SU-DHL-6 (cell line): ENCODE results near the gene HIBCH.

Experiments used
- H2AFZ ChIP-seq: fragments of 200-600 bp; sonication (generic); 2 replicates; pipeline ENCODE4 v1.6.1; 2014; ENCODE audit warnings: low read depth, mild to moderate bottlenecking, moderate library complexity, mixed read lengths, antibody characterized with exemption, low read length; ENCODE audit not compliant: severe bottlenecking
- H3F3A ChIP-seq: fragments of 200-600 bp; shearing (Covaris generic); 2 replicates; pipeline ENCODE4 v1.6.0; 2016; ENCODE audit warnings: antibody characterized with exemption, mild to moderate bottlenecking; ENCODE audit not compliant: insufficient read depth
- H3K27ac ChIP-seq: fragments of 200-600 bp; sonication (generic); 2 replicates; pipeline ENCODE4 v1.5.1; 2016; ENCODE audit warnings: low read depth, mild to moderate bottlenecking, low read length, moderate library complexity, mixed read lengths
- H3K27me3 ChIP-seq: fragments of 200-600 bp; sonication (generic), shearing (Covaris generic); 2 replicates; pipeline ENCODE4 v1.6.0; 2014; ENCODE audit warnings: mild to moderate bottlenecking, low read length
- H3K36me3 ChIP-seq: fragments of 200-600 bp; sonication (generic); 2 replicates; pipeline ENCODE4 v1.6.1; 2014; ENCODE audit warnings: mild to moderate bottlenecking, low read length, mixed read lengths
- H3K4me2 ChIP-seq: fragments of 300-600, 200-600 bp; shearing (Covaris generic), sonication (generic); 2 replicates; pipeline ENCODE4 v1.6.0; 2014; ENCODE audit warnings: low read length, low read depth, mild to moderate bottlenecking; ENCODE audit not compliant: poor library complexity, severe bottlenecking
- H3K4me3 ChIP-seq: fragments of 200-600 bp; sonication (generic); 2 replicates; pipeline ENCODE4 v1.5.1; 2014; ENCODE audit warnings: antibody characterized with exemption, low read length, mild to moderate bottlenecking, mixed read lengths; ENCODE audit not compliant: insufficient read depth, poor library complexity, severe bottlenecking
- H3K79me2 ChIP-seq: fragments of 200-600 bp; sonication (generic); 2 replicates; pipeline ENCODE4 v1.6.1; 2014; ENCODE audit warnings: mild to moderate bottlenecking, low read length, moderate library complexity; ENCODE audit not compliant: insufficient read depth
- H3K9ac ChIP-seq: fragments of 200-600 bp; sonication (generic); 2 replicates; pipeline ENCODE4 v1.7.0; 2014; ENCODE audit warnings: mild to moderate bottlenecking, low read length
- H3K9me2 ChIP-seq: fragments of 200-600 bp; sonication (generic); replicated peaks from 2 replicates; pipeline ENCODE4 v1.6.1; 2014; ENCODE audit warnings: low read length; ENCODE audit not compliant: insufficient read depth
- H3K9me3 ChIP-seq: fragments of 200-600 bp; sonication (generic); 2 replicates; pipeline ENCODE4 v1.6.1; 2014; ENCODE audit warnings: low read length, mixed read lengths; ENCODE audit not compliant: insufficient read depth
- H4K20me1 ChIP-seq: fragments of 200-600 bp; sonication (generic); 2 replicates; pipeline ENCODE4 v1.6.1; 2014; ENCODE audit warnings: low read depth, mild to moderate bottlenecking, antibody characterized with exemption, low read length, moderate library complexity, mixed read lengths
- CTCF ChIP-seq: fragments of 200-600 bp; sonication (generic); IDR thresholded peaks from one replicate; pipeline ENCODE4 v1.5.1; 2017; ENCODE audit warnings: antibody characterized with exemption, mild to moderate bottlenecking, low read length, moderate library complexity; ENCODE audit not compliant: insufficient read depth, poor library complexity, severe bottlenecking
- EZH2phosphoT487 ChIP-seq: fragments of 200-600 bp; sonication (generic), shearing (Covaris generic); conservative IDR thresholded peaks from 2 replicates; pipeline ENCODE4 v1.6.1; 2018; ENCODE audit warnings: mild to moderate bottlenecking, antibody characterized with exemption, low read length, moderate library complexity, mixed read lengths

Gene HIBCH

GRCh38 chr2:190170673-190171072 lies 149.0 kb downstream of the HIBCH start:
- Histone ChIP-seq H3K9me3 (no peaks in the 10 kb centered on the region), H3F3A (no peaks in the 10 kb centered on the region), H3K9ac (no peak overlapping the region), H3K9me2 (no peaks in the 10 kb centered on the region), H3K4me3 (no peak overlapping the region), H3K27ac (no peak overlapping the region), H3K36me3 (no peaks in the 10 kb centered on the region), H3K4me2 (no peak overlapping the region), H4K20me1 (no peaks in the 10 kb centered on the region), H2AFZ (no peak overlapping the region), H3K79me2 (no peaks in the 10 kb centered on the region), H3K27me3 (no peaks in the 10 kb centered on the region)
- TF ChIP-seq EZH2phosphoT487 (no peak), CTCF (no peak)

- Histone ChIP-seq H3K4me2 (no peak overlapping the region), H2AFZ (no peak overlapping the region), H3K9ac (no peak overlapping the region), H3K36me3 (no peaks in the 10 kb centered on the region), H3K79me2 (no peaks in the 10 kb centered on the region), H3K27ac (no peak overlapping the region), H3F3A (no peaks in the 10 kb centered on the region), H3K4me3 (no peak overlapping the region), H3K9me3 (no peaks in the 10 kb centered on the region), H3K9me2 (no peaks in the 10 kb centered on the region), H3K27me3 (no peaks in the 10 kb centered on the region), H4K20me1 (no peaks in the 10 kb centered on the region)
- no peak for TF ChIP-seq CTCF
- no peak for TF ChIP-seq EZH2phosphoT487
Observed at GRCh38 chr2:190169221-190170072, 150.2 kb downstream of the HIBCH start.

GRCh38 chr2:190167702-190168101 lies 151.9 kb downstream of the HIBCH start:
- Histone ChIP-seq H3K79me2 (no peaks in the 10 kb centered on the region), H4K20me1 (no peaks in the 10 kb centered on the region), H3K27ac (no peak overlapping the region), H2AFZ (no peak overlapping the region), H3K4me3 (no peak overlapping the region), H3F3A (no peaks in the 10 kb centered on the region), H3K9me3 (no peaks in the 10 kb centered on the region), H3K9ac (no peak overlapping the region), H3K9me2 (no peaks in the 10 kb centered on the region), H3K36me3 (no peaks in the 10 kb centered on the region), H3K4me2 (no peak overlapping the region), H3K27me3 (no peaks in the 10 kb centered on the region)
- no peak for TF ChIP-seq CTCF
- TF ChIP-seq EZH2phosphoT487 = no peak
